Activated CD8-positive, alpha-beta T cell treated with anti-CD3 and anti-CD28 coated beads, Interleukin-2, amount 10 ng/mL, durations not matched to agents 7 days and 5 days (primary cell): ENCODE data around the gene RB1. TPM values are rescaled to one million over a fixed set of nuclear protein-coding genes. Genes with fewer than 3 reads are reported as not detected.
"Not testable (repeated sequence)": the region's sequence is repeated elsewhere in the genome, so short reads cannot be mapped to it uniquely, and the experiment has no call there.

Experiments
- ATAC-seq: fragments of 150-1000 bp; cut with Tn5 transposase; one replicate; pipeline ENCODE4 v1.10.0; 2021; ENCODE audit warnings: moderate library complexity
- CTCF ChIA-PET: fragments of 350-600 bp; sonication (Branson Sonifier 250); formaldehyde crosslinking; loops from one replicate; lab custom pipeline; 2021; ENCODE audit warnings: antibody characterized with exemption; lab: Charles Lee
- POLR2A ChIA-PET: fragments of 350-600 bp; sonication (Branson Sonifier 250); formaldehyde crosslinking; loops from one replicate; lab custom pipeline; 2021; ENCODE audit warnings: antibody characterized with exemption; lab: Charles Lee
- DNase-seq: peaks from one replicate; pipeline ENCODE4 v3.0.0-alpha.2; 2020
- H3K27ac Mint-ChIP-seq: one replicate; pipeline ENCODE4 v1.8.0; 2021; ENCODE audit warnings: mild to moderate bottlenecking, mixed read lengths
- H3K27me3 Mint-ChIP-seq: one replicate; pipeline ENCODE4 v1.8.0; 2021; ENCODE audit warnings: low read depth, mixed read lengths
- H3K36me3 Mint-ChIP-seq: one replicate; pipeline ENCODE4 v1.8.0; 2021; ENCODE audit warnings: low read depth, mixed read lengths
- H3K4me1 Mint-ChIP-seq: one replicate; pipeline ENCODE4 v1.8.0; 2021; ENCODE audit warnings: low read depth, mixed read lengths
- H3K4me3 Mint-ChIP-seq: one replicate; pipeline ENCODE4 v1.8.0; 2021; ENCODE audit warnings: mild to moderate bottlenecking, mixed read lengths
- H3K9me3 Mint-ChIP-seq: one replicate; pipeline ENCODE4 v1.8.0; 2022; ENCODE audit warnings: mixed read lengths; ENCODE audit not compliant: insufficient read depth
- total RNA-seq, 2 experiments: library from RNA; stranded (reverse); gene quantifications; one replicate each; pipeline ENCODE4 v1.2.3, GENCODE V29; 2021

Gene RB1
- total RNA-seq, 2 experiments from 2014 or later, result 61.7 to 64.6 TPM

DNA sequence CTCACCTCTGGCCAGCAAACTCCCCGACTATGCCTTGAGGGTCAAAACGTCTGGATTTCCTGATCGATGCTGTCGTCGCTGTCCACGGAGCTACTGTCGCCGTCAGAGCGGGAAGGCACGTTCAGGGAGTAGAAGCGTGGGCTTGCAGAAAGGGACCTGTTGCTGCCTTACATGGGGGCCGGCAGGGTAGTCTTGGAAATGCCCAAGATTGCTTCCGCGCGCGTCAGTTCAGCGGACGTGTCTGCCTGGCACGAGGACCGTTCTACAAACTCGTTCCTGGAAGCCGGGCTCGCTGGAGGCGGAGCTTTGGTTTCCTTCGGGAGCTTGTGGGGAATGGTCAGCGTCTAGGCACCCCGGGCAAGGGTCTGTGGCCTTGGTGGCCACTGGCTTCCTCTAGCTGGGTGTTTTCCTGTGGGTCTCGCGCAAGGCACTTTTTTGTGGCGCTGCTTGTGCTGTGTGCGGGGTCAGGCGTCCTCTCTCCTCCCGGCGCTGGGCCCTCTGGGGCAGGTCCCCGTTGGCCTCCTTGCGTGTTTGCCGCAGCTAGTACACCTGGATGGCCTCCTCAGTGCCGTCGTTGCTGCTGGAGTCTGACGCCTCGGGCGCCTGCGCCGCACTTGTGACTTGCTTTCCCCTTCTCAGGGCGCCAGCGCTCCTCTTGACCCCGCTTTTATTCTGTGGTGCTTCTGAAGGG is 15.4 kb downstream of the RB1 start:
- peak; percentile 24 for DNase-seq
- peaks cover 18% of the 10 kb centered on the region for H3K9me3 Mint-ChIP-seq

DNA sequence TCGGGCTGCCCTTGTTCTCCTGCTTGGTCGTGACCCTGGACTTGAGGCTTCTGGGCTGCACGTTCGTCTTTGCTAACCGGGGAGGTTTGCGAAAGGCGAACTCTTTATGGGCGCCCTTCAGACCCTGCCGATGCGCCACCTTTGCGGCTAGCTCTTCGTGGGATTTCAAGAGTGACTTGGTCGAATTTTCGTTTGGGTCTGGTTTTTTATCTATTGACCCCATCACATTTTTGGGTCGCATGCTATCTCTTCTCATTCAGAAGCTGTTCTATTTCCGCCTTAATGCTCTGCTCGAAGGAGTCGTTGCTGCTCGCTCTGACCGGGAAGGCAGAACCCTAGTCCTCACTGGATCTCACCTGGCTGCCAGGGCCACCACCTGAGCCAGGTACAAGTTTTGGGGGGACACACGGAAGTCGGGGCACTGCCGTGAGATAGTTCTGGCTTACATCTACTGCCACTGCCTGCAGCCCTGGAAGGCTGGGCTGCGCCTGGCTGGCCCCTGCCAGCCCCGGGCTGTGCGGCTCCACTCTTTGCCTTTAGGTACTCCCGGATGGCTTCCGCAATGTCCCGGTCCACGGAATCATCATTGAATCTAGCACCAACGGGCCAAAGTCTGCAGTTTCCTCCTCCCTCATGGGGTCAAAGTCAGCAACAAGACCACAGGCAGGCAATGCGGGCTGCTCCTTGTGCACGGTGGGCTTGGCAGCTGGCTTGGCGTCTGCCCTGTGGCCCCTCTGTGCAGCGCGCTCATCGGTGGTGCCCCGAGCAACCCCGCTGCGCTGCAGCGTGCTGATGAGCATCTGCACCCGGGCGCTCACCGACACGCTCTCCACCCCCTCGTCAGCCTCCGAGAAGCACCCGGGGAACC is 16.2 kb downstream of the RB1 start:
- Mint-ChIP-seq H3K36me3 (peaks cover 84% of the 10 kb centered on the region), H3K4me3 (peak overlapping the region; percentile 68), H3K9me3 (peaks cover 18% of the 10 kb centered on the region), H3K4me1 (peaks cover 36% of the 10 kb centered on the region), H3K27me3 (no peaks in the 10 kb centered on the region), H3K27ac (peak overlapping the region; percentile 75)
- ATAC-seq (peak; percentile 50), DNase-seq (no peak)
- ChIA-PET CTCF (interaction anchor here (0.8 to 1.5 kb wide), 2 partner anchors 14 to 192 kb away, joined by 3 read pairs; no protein-coding TSS in a partner anchor), POLR2A (interaction anchor here (0.5 to 1.6 kb wide), 3 partner anchors 17 to 282 kb away, joined by 3 to 4 read pairs (median 4); partner anchors contain the start of gene NUDT15)

More for the DNA sequence above, 15.4 kb downstream of the RB1 start:
- Mint-ChIP-seq H3K4me3 (peak overlapping the region; percentile 68), H3K27me3 (no peaks in the 10 kb centered on the region), H3K27ac (peak overlapping the region; percentile 81), H3K4me1 (peaks cover 33% of the 10 kb centered on the region), H3K36me3 (peaks cover 81% of the 10 kb centered on the region)
- peak; percentile 58 for ATAC-seq
- CTCF ChIA-PET, result interaction anchor here (0.6 to 0.8 kb wide), 2 partner anchors 97 to 192 kb away, joined by 3 read pairs; no protein-coding TSS in a partner anchor
- POLR2A ChIA-PET, result interaction anchor here (0.6 to 1.6 kb wide), 3 partner anchors 9 to 16 kb away, joined by 3 to 4 read pairs (median 3); no protein-coding TSS in a partner anchor

DNA sequence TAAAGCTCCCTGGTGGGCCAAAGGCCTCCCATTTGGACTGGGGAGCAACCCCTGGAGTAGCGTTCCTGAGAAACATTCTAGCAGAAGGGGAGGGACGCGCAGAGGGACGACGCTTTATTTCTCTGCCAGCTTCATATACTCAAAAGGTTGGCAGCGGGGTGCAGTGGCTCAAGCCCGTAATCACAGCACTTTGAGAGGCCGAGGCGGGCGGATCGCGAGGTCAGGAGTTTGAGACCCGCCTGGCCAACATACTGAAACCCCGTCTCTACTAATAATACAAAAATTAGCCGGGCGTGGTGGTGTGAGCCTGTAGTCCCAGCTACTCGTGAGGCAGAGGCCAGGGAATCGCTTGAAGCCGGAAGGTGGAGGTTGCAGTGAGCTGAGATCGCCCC is 16.8 kb downstream of the RB1 start:
- CTCF ChIA-PET, result interaction anchor here (1.5 kb wide), 1 partner anchor 14 kb away, joined by 3 read pairs; no protein-coding TSS in a partner anchor
- no peak for ATAC-seq
- no peak for DNase-seq
- Mint-ChIP-seq H3K9me3 (peaks cover 18% of the 10 kb centered on the region), H3K27ac (peak overlapping the region; percentile 20), H3K4me3 (peak overlapping the region; percentile 68), H3K36me3 (peaks cover 86% of the 10 kb centered on the region), H3K4me1 (peaks cover 36% of the 10 kb centered on the region), H3K27me3 (no peaks in the 10 kb centered on the region)
- POLR2A ChIA-PET, result interaction anchor here (0.5 to 1.0 kb wide), 2 partner anchors 37 to 283 kb away, joined by 3 read pairs; partner anchors contain the start of gene NUDT15

DNA sequence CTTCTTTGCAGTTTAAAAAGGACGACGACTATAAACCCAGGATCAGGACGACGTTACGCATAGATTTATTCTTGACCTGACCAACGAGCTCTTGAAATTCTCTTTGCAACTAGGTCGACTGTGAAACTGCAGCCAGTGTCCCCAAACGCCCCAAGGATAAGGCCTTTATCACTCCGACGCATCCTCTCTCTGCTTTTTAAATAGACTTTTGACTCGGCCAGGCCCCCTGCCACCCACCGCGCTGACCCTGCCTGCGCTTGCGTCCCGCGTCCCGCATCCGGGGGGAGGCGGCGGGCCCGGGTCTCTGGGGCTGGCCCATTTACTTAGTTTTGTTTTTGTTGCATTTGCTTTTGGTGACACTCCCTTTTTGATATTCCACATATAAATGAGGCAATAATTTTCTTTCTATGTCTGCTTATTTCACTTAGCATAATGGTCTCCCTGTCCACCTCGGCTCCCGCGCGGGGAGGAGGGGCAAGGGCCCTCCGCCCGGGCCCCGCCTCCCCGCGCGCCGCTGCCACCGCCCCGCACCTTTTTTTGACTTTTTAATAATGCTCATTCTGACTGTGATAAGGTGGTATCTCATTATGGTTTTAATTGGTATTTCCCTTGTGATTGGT is 17.4 kb downstream of the RB1 start:
- POLR2A ChIA-PET, result interaction anchor here (0.5 to 1.0 kb wide), 2 partner anchors 37 to 284 kb away, joined by 3 read pairs; partner anchors contain the start of gene NUDT15
- H3K9me3 Mint-ChIP-seq, result peaks cover 18% of the 10 kb centered on the region
- H3K27ac Mint-ChIP-seq, result peak overlapping the region; percentile 20
- H3K4me3 Mint-ChIP-seq, result peak overlapping the region; percentile 68
- DNase-seq (no peak), ATAC-seq (no peak)
- peaks cover 36% of the 10 kb centered on the region for H3K4me1 Mint-ChIP-seq
- H3K36me3 Mint-ChIP-seq, result peaks cover 82% of the 10 kb centered on the region
- H3K27me3 Mint-ChIP-seq, result no peaks in the 10 kb centered on the region
- CTCF ChIA-PET, result interaction anchor here (1.5 kb wide), 1 partner anchor 13 kb away, joined by 3 read pairs; no protein-coding TSS in a partner anchor

DNA sequence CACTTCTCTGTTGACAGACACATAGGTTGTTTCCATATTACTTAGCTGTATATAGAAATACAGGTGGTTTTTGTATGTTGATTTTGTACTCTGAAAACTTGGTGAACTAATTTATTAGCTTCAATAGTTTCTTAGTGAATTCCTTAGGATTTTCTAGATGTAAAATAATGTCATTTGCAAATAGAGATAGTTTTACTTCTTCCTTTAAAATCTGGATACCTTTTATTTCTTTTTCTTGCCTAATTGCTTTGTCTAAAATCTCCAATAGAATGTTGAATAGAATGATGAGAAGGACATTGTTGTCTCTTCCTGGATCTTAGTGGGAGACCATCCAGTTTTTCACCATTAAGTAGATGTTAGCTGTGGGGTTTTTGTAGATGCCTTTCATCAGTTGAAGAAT is 18.7 kb downstream of the RB1 start:
- CTCF ChIA-PET, result no interaction called here
- ATAC-seq, result no peak
- Mint-ChIP-seq H3K4me1 (peaks cover 36% of the 10 kb centered on the region), H3K27me3 (no peaks in the 10 kb centered on the region), H3K9me3 (peaks cover 18% of the 10 kb centered on the region), H3K27ac (no peak overlapping the region), H3K36me3 (peaks cover 75% of the 10 kb centered on the region), H3K4me3 (no peak overlapping the region)
- DNase-seq, result no peak
- POLR2A ChIA-PET, result no interaction called here

DNA sequence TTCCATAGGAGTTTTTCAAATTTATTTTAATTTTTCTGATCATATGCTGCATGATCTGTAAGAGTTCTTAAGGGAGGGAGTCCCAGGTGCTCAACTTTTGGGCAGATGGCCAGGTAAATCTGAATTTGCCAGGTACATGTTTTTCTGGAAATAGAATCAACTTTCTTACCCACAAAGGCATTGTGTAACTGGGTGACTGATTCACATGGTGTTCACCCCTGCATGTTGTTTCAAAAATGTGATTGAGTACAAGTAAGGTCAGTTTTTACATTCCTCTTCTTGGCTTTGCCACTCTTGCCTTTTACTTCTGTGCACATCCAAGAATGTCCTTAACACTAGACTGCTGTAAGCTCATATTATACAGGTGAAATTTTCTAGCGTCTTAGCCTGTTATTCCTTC is 30.4 kb downstream of the RB1 start:
- H3K4me3 Mint-ChIP-seq, result no peak overlapping the region
- H3K4me1 Mint-ChIP-seq, result peaks cover 25% of the 10 kb centered on the region
- DNase-seq (no peak), ATAC-seq (no peak)
- CTCF ChIA-PET, result interaction anchor here (0.6 to 5.9 kb wide), 25 partner anchors 10 to 435 kb away, joined by 3 to 129 read pairs (median 4); no protein-coding TSS in a partner anchor
- H3K27me3 Mint-ChIP-seq, result no peaks in the 10 kb centered on the region
- H3K9me3 Mint-ChIP-seq, result peaks cover 13% of the 10 kb centered on the region
- H3K36me3 Mint-ChIP-seq, result peaks cover 61% of the 10 kb centered on the region
- no peak overlapping the region for H3K27ac Mint-ChIP-seq
- POLR2A ChIA-PET, result interaction anchor here (0.6 to 1.0 kb wide), 2 partner anchors 37 to 249 kb away, joined by 3 read pairs; no protein-coding TSS in a partner anchor

- ATAC-seq, result peak; percentile 71
- H3K9me3 Mint-ChIP-seq, result peaks cover 14% of the 10 kb centered on the region
- CTCF ChIA-PET, result interaction anchor here (0.6 to 5.9 kb wide), 25 partner anchors 12 to 434 kb away, joined by 3 to 129 read pairs (median 3); no protein-coding TSS in a partner anchor
Measured at GRCh38 chr13:48334534-48335127, 31.1 kb downstream of the RB1 start.

DNA sequence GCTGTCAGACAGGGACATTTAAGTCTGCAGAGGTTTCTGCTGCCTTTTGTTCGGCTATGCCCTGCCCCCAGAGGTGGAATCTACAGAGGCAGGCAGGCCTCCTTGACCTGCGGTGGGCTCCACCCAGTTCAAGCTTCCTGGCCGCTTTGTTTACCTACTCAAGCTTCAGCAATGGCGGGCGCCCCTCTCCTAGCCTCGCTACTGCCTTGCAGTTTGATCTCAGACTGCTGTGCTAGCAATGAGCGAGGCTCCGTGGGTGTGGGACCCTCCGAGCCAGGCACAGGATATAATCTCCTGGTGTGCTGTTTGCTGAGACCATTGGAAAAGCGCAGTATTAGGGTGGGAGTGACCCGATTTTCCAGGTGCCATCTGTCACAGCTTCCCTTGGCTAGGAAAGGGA is 35.6 kb downstream of the RB1 start:
- H3K4me3 Mint-ChIP-seq, H3K27me3 Mint-ChIP-seq, DNase-seq, H3K27ac Mint-ChIP-seq, POLR2A ChIA-PET, CTCF ChIA-PET, ATAC-seq: not testable (repeated sequence)
- H3K4me1 Mint-ChIP-seq, result peaks cover 17% of the 10 kb centered on the region
- H3K9me3 Mint-ChIP-seq, result peaks cover 13% of the 10 kb centered on the region
- H3K36me3 Mint-ChIP-seq, result peaks cover 62% of the 10 kb centered on the region

More at GRCh38 chr13:48334534-48335127, 31.1 kb downstream of the RB1 start:
- peaks cover 64% of the 10 kb centered on the region for H3K36me3 Mint-ChIP-seq
- H3K4me3 Mint-ChIP-seq, result no peak overlapping the region
- H3K27me3 Mint-ChIP-seq, result no peaks in the 10 kb centered on the region
- peaks cover 25% of the 10 kb centered on the region for H3K4me1 Mint-ChIP-seq
- H3K27ac Mint-ChIP-seq, result no peak overlapping the region
- POLR2A ChIA-PET, result interaction anchor here (0.6 to 1.0 kb wide), 3 partner anchors 37 to 249 kb away, joined by 3 read pairs; no protein-coding TSS in a partner anchor
- no peak for DNase-seq

DNA sequence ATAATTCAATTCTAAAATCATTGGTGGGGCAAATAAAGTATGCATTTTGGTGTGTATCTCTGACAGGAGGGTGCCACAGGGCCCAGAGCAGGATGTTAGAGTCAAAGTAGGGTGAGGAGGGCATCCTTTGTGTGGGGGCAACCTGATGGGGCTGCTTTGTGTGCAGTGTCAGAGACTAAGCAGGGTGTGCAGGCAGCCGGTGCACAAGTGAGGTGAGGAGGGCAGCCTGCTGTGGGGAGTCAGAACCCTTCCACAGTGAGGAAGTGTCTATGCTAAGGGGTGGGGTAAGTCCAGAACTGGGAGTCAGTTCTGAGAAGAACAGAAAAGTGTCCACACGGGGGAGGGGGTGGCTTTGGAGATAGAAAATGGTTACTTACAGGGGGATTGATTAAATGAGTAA is 40.7 kb downstream of the RB1 start:
- H3K4me3 Mint-ChIP-seq, result no peak overlapping the region
- peaks cover 20% of the 10 kb centered on the region for H3K4me1 Mint-ChIP-seq
- H3K27ac Mint-ChIP-seq, result peak overlapping the region; percentile 1
- ATAC-seq (no peak), DNase-seq (no peak)
- peaks cover 56% of the 10 kb centered on the region for H3K36me3 Mint-ChIP-seq
- no peaks in the 10 kb centered on the region for H3K27me3 Mint-ChIP-seq
- POLR2A ChIA-PET, result no interaction called here
- peaks cover 11% of the 10 kb centered on the region for H3K9me3 Mint-ChIP-seq
- CTCF ChIA-PET, result interaction anchor here (1.2 to 1.4 kb wide), 2 partner anchors 236 to 249 kb away, joined by 4 to 5 read pairs; no protein-coding TSS in a partner anchor

DNA sequence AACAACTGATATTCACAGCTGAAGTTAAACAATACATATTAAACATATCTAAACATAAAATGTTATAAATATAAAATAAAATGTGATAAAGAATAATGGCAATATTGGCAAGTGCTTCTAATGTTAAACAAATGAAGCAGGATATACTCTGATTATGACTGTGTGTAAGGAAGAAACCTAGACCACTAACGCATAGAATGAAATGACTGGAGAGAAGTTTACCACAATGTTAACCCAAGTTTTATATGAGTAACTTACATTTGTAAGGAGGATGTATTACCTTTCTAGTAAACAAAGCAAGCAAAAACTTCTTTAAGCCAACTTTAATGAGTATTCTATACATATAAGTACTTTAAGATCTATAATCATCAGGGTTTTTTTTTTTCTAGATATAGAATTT is 43.0 kb downstream of the RB1 start:
- ChIA-PET POLR2A (interaction anchor here (1.0 kb wide), 1 partner anchor 56 kb away, joined by 3 read pairs; no protein-coding TSS in a partner anchor), CTCF (interaction anchor here (0.9 to 1.0 kb wide), 2 partner anchors 12 to 252 kb away, joined by 3 read pairs; partner anchors contain the start of gene MED4)
- H3K4me3 Mint-ChIP-seq, result no peak overlapping the region
- H3K27ac Mint-ChIP-seq, result no peak overlapping the region
- peaks cover 65% of the 10 kb centered on the region for H3K36me3 Mint-ChIP-seq
- DNase-seq (no peak), ATAC-seq (peak; percentile 67)
- no peaks in the 10 kb centered on the region for H3K27me3 Mint-ChIP-seq
- peaks cover 20% of the 10 kb centered on the region for H3K4me1 Mint-ChIP-seq
- H3K9me3 Mint-ChIP-seq, result peaks cover 19% of the 10 kb centered on the region
